HCT116 (cell line): ENCODE data around the gene GOLT1A. TPM values are rescaled to one million over a fixed set of nuclear protein-coding genes. Genes with fewer than 3 reads are reported as not detected.

Experiments
- ATAC-seq: fragments of 200-7000 bp; cut with Tn5 transposase; 2 replicates; pipeline ENCODE4 v1.9.1; 2020; ENCODE audit warnings: mild to moderate bottlenecking, moderate library complexity
- BruUV-seq: library from RNA; stranded (reverse); fragments of 400-500 nt; replicated peaks from 2 replicates; lab custom pipeline; 2021; lab: Mats Ljungman, UMichigan
- CTCF ChIA-PET: fragments of 300-600 bp; sonication (Branson Sonifier 250); formaldehyde crosslinking; loops from one replicate; lab custom pipeline; 2021; ENCODE audit warnings: antibody characterized with exemption; lab: Charles Lee
- POLR2A ChIA-PET: fragments of 300-600, 350-600 bp; sonication (Branson Sonifier 250); formaldehyde crosslinking; loops from one replicate; lab custom pipeline; 2021; ENCODE audit warnings: antibody characterized with exemption; lab: Charles Lee
- RAD21 ChIA-PET, 2 experiments: fragments of 300-600 bp; sonication (Branson Sonifier 250); formaldehyde crosslinking; loops; one replicate each; lab custom pipeline; 2023; ENCODE audit warnings: low total read pairs in 2 of 2; ENCODE audit not compliant: uncharacterized antibody in 2 of 2, unreplicated experiment in 2 of 2, low non-redundant PET in 1 of 2; lab: Charles Lee
- DNase-seq: peaks from one replicate; pipeline ENCODE4 v3.0.0-alpha.2; 2010; ENCODE audit warnings: low read depth, low spot score
- H2AFZ ChIP-seq: fragments of 200-600 bp; shearing (Covaris generic), sonication (generic); 2 replicates; pipeline ENCODE4 v1.6.1; 2017; ENCODE audit warnings: low read depth, mixed run types, mixed read lengths, antibody characterized with exemption, low read length; ENCODE audit not compliant: poor library complexity, severe bottlenecking
- H3K27ac ChIP-seq: 2 replicates; pipeline ENCODE4 v1.5.1; 2012; ENCODE audit warnings: low read depth, low read length
- H3K27me3 ChIP-seq: fragments of 200-600 bp; sonication (generic); 2 replicates; pipeline ENCODE4 v1.6.1; 2016; ENCODE audit warnings: mixed run types, low read length, mixed read lengths; ENCODE audit not compliant: insufficient read depth
- H3K36me3 ChIP-seq, 2 experiments: fragments of 200-500 bp in 1 of 2; fragments of 200-600 bp in 1 of 2; sonication (Bioruptor generic) in 1 of 2; sonication (generic) in 1 of 2; 2 replicates each; pipeline versions ENCODE4 v1.5.1 to v1.6.1; 2014 to 2016; ENCODE audit warnings: low read length in 2 of 2, inconsistent platforms in 1 of 2, mixed read lengths in 1 of 2, mixed run types in 1 of 2; ENCODE audit not compliant: insufficient read depth in 2 of 2, control insufficient read depth in 1 of 2
- H3K4me1 ChIP-seq, 2 experiments: fragments of 200-600 bp in 1 of 2; sonication (generic) in 1 of 2; 2 replicates each; pipeline versions ENCODE4 v1.5.1 to v1.6.1; 2012 to 2017; ENCODE audit warnings: low read length in 2 of 2, inconsistent platforms in 1 of 2, mild to moderate bottlenecking in 1 of 2, mixed read lengths in 1 of 2, mixed run types in 1 of 2, moderate library complexity in 1 of 2; ENCODE audit not compliant: insufficient read depth in 2 of 2, control insufficient read depth in 1 of 2
- H3K4me2 ChIP-seq: fragments of 200-600 bp; sonication (generic); 2 replicates; pipeline ENCODE4 v1.6.1; 2017; ENCODE audit warnings: mixed run types, low read length, mixed read lengths
- H3K4me3 ChIP-seq, 2 experiments: fragments of 200-600 bp in 1 of 2; sonication (generic) in 1 of 2; replicated peaks in 1 of 2; 2 replicates each; pipeline ENCODE4 v1.5.1; 2011 to 2016; ENCODE audit warnings: low read length in 2 of 2, control low read depth in 1 of 2, low read depth in 1 of 2, mild to moderate bottlenecking in 1 of 2, mixed read lengths in 1 of 2, mixed run types in 1 of 2
- H3K79me2 ChIP-seq: fragments of 200-600 bp; sonication (generic); 2 replicates; pipeline ENCODE4 v1.6.1; 2017; ENCODE audit warnings: mild to moderate bottlenecking, mixed run types, low read length, moderate library complexity, mixed read lengths; ENCODE audit not compliant: insufficient read depth
- H3K9ac ChIP-seq: fragments of 200-600 bp; sonication (generic); 2 replicates; pipeline ENCODE4 v1.6.1; 2016; ENCODE audit warnings: low read length, mixed read lengths
- H3K9me2 ChIP-seq: fragments of 200-600 bp; sonication (generic), shearing (Covaris generic); 2 replicates; pipeline ENCODE4 v1.6.1; 2017; ENCODE audit warnings: mixed run types, mild to moderate bottlenecking, moderate library complexity; ENCODE audit not compliant: insufficient read depth
- H3K9me3 ChIP-seq, 2 experiments: fragments of 200-500 bp in 1 of 2; fragments of 200-600 bp in 1 of 2; sonication (Bioruptor generic) in 1 of 2; sonication (generic) in 1 of 2; 2 replicates each; pipeline ENCODE4 v1.6.1; 2014 to 2017; ENCODE audit warnings: low read length in 2 of 2, mixed read lengths in 2 of 2, inconsistent platforms in 1 of 2, low read depth in 1 of 2, mild to moderate bottlenecking in 1 of 2, mixed run types in 1 of 2, moderate library complexity in 1 of 2; ENCODE audit not compliant: control insufficient read depth in 1 of 2, insufficient read depth in 1 of 2
- H4K20me1 ChIP-seq: fragments of 200-600 bp; sonication (generic), shearing (Covaris generic); 2 replicates; pipeline ENCODE4 v1.6.1; 2017; ENCODE audit warnings: mixed run types, mild to moderate bottlenecking, moderate library complexity; ENCODE audit not compliant: insufficient read depth
- ATF3 ChIP-seq: IDR thresholded peaks from 2 replicates; pipeline ENCODE4 v1.6.1; 2012
- CEBPB ChIP-seq: IDR thresholded peaks from 2 replicates; pipeline ENCODE4 v1.6.1; 2012; ENCODE audit warnings: low read depth
- CTCF ChIP-seq, 3 experiments: fragments of 200-600 bp in 1 of 3; sonication (generic) in 1 of 3; IDR thresholded peaks in 2 of 3; conservative IDR thresholded peaks in 1 of 3; 2 replicates each; pipeline ENCODE4 v1.5.1; 2012 to 2017; ENCODE audit warnings: low read depth in 2 of 3, low read length in 2 of 3, antibody characterized with exemption in 1 of 3, borderline replicate concordance in 1 of 3, control low read depth in 1 of 3, mild to moderate bottlenecking in 1 of 3, mixed read lengths in 1 of 3, mixed run types in 1 of 3, moderate library complexity in 1 of 3; ENCODE audit not compliant: insufficient read depth in 1 of 3
- ELF1 ChIP-seq: IDR thresholded peaks from 2 replicates; pipeline ENCODE4 v1.6.1; 2012; ENCODE audit warnings: low read depth, borderline replicate concordance
- EZH2 ChIP-seq: fragments of 200-600 bp; sonication (generic); IDR thresholded peaks from 2 replicates; pipeline ENCODE4 v1.6.1; 2017; ENCODE audit warnings: antibody characterized with exemption, mixed run types
- JUND ChIP-seq: IDR thresholded peaks from 2 replicates; pipeline ENCODE4 v1.6.1; 2012
- MAX ChIP-seq: IDR thresholded peaks from 2 replicates; pipeline ENCODE4 v1.6.1; 2012
- RAD21 ChIP-seq: IDR thresholded peaks from 2 replicates; pipeline ENCODE4 v1.6.1; 2012; ENCODE audit warnings: low read depth, mild to moderate bottlenecking
- SIN3A ChIP-seq: IDR thresholded peaks from 2 replicates; pipeline ENCODE4 v1.6.1; 2012; ENCODE audit warnings: low read depth
- SP1 ChIP-seq: IDR thresholded peaks from 2 replicates; pipeline ENCODE4 v1.6.1; 2012; ENCODE audit warnings: low read depth
- ZBTB33 ChIP-seq: IDR thresholded peaks from 2 replicates; pipeline ENCODE4 v1.6.1; 2011; ENCODE audit warnings: mild to moderate bottlenecking, low read length, moderate library complexity; ENCODE audit not compliant: insufficient replicate concordance; ENCODE audit errors: extremely low read depth
- ZFX ChIP-seq: fragments of 450-650 bp; IDR thresholded peaks from 2 replicates; pipeline ENCODE4 v1.6.1; 2017
- ZNF274 ChIP-seq: fragments of 200-500 bp; sonication (Bioruptor generic); IDR thresholded peaks from 2 replicates; pipeline ENCODE4 v1.6.1; 2014; ENCODE audit warnings: mild to moderate bottlenecking, low read depth, low read length, inconsistent platforms
- intact Hi-C: fragments of 100-400 bp; cut with micrococcal nuclease; formaldehyde crosslinking; loops from 2 replicates; pipeline ENCODE4 v1.10.0; 2022
- total RNA-seq: library from RNA; stranded (reverse); gene quantifications from one replicate; pipeline ENCODE4 v1.2.1, GENCODE V29; 2021; ENCODE audit not compliant: unreplicated experiment

Gene GOLT1A
- total RNA-seq, 1 experiment from 2014 or later: 8.0 TPM

GRCh38 chr1:204255966-204256365, 42.2 kb upstream of the GOLT1A start:
- CTCF ChIA-PET: no interaction called here
- TF ChIP-seq ELF1 (no peak), ATF3 (no peak), JUND (no peak), MAX (no peak), CTCF (IDR thresholded peaks at IDR 0.05 in 2 of 3, conservative IDR thresholded peaks at IDR 0.05 in 1 of 3; ENCODE audit: borderline replicate concordance in 1 of 3, insufficient read depth in 1 of 3, low read depth in 2 of 3, low read length in 2 of 3) (no peak), RAD21 (no peak), ZFX (no peak), EZH2 (no peak), CEBPB (no peak), SP1 (no peak), ZNF274 (no peak), ZBTB33 (no peak), SIN3A (no peak)
- Histone ChIP-seq H3K4me1 (no peaks in the 10 kb centered on the region), H3K79me2 (no peaks in the 10 kb centered on the region), H4K20me1 (no peaks in the 10 kb centered on the region), H3K4me2 (no peak overlapping the region), H3K27me3 (no peaks in the 10 kb centered on the region), H3K9me3 (no peaks in the 10 kb centered on the region), H3K27ac (no peak overlapping the region), H2AFZ (no peak overlapping the region), H3K9me2 (no peaks in the 10 kb centered on the region), H3K36me3 (no peaks in the 10 kb centered on the region; a peak in 1 of 4 replicates), H3K9ac (no peak overlapping the region), H3K4me3 (no peak overlapping the region)
- intact Hi-C loops: loop anchor here (5.0 kb wide), 1 partner anchor 94 kb away; no protein-coding TSS in a partner anchor
- ATAC-seq: no peak
- POLR2A ChIA-PET: no interaction called here
- RAD21 ChIA-PET: no interaction called here
- no peak for DNase-seq
- no TSS peak for BruUV-seq
